ENCODE results near the gene VDAC1.

DNA sequence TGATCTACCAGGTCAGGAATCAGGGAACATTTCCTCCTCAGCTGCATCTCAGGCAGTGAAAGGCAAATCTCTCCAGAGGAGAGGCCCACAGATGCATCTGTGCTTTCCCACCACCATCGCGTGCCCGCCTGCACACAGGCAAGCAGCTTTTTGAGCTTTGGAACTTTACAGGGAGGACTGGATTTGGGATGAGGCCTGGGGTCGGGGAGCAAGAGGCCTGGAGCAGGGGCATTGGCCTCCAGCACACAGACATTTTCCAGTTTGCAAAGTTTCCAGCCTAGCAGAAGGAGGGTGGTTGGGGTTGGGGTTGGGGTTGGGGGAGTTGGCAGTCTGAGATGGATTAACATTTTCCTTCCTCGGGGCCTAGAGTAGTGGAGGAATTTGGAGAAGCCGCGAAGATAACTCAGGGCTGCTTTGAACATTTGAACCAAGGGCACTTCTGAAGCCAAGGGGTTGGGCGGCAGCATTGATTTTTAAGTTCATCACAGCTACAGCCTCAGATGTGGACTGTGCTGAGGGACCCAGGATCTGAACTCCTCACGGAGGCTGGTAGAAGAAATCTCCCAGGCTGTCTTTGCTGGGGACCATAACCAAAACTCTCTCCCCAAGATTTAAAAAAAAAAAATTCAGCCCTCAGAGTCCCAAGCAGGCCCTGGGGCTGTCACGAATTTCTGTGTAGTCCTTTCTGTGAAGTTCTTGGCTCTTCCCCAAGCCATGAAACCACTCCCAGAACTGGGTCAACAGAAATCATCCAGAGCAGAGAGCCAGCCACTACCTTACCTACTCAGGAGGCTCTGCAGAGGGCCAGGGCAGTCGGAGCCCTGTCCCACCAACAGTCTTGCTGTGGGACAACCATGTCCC is 61.9 kb downstream of the VDAC1 start:
- TF ChIP-seq, protein P1, sequence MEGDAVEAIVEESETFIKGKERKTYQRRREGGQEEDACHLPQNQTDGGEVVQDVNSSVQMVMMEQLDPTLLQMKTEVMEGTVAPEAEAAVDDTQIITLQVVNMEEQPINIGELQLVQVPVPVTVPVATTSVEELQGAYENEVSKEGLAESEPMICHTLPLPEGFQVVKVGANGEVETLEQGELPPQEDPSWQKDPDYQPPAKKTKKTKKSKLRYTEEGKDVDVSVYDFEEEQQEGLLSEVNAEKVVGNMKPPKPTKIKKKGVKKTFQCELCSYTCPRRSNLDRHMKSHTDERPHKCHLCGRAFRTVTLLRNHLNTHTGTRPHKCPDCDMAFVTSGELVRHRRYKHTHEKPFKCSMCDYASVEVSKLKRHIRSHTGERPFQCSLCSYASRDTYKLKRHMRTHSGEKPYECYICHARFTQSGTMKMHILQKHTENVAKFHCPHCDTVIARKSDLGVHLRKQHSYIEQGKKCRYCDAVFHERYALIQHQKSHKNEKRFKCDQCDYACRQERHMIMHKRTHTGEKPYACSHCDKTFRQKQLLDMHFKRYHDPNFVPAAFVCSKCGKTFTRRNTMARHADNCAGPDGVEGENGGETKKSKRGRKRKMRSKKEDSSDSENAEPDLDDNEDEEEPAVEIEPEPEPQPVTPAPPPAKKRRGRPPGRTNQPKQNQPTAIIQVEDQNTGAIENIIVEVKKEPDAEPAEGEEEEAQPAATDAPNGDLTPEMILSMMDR (IDR thresholded peaks at IDR 0.05): no peak
- no peak for TF ChIP-seq EZH2 (IDR thresholded peaks at IDR 0.05; ENCODE audit: borderline replicate concordance, insufficient read depth, low read depth, low read length, poor library complexity, severe bottlenecking)
